Measurements from ENCODE around the gene RAB36. TPM values are rescaled to one million over a fixed set of nuclear protein-coding genes. Genes with fewer than 3 reads are reported as not detected.

Gene RAB36
- total RNA-seq, 1 experiment from 2014 or later, result 1.4 TPM

DNA sequence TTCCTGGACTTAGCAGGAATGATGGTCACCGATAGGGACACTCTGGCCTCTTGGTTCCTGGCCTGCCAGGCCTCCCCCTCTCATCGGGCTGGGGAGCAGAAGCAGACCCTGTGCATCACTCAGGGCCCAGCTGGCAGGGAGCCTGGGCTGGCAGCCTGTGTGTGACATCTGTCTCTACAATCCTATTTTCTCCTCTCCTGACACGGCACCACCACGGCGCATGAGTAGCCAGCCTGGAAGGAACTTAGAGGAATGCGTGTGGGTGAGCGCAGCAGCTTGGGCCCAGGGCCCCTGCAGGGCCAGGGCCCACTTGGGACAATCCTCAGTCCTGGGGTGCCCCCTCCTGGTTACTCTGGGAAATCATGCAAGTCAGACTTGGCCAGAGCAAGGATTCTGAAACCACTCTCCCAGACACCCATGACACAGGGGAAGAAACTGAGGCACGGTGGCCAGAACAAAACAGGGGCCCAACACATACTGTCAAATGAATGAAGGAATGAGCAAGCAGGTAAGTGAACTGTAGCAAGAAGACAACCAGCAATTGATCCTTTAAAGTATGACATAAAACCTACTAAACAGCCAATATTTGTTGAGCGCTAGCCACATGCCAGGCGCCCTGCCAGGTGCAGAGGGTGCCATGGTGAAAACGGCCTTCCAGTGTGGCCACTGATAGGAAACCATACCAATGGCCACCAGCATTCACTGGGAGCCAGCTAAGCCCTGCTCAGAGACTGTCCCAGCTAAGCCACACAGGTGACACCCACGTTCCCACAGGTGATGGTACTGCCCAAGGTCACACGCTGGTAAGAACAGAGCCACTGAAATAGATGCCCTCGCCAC, 16.8 kb upstream of the RAB36 start:
- peaks cover 2% of the 10 kb centered on the region for H4K20me1 ChIP-seq (ENCODE audit: control insufficient read depth, insufficient read depth, insufficient read length)
- Mint-ChIP-seq H3K27ac (no peak overlapping the region), H3K36me3 (ENCODE audit: insufficient read depth in 1 of 3, low read depth in 3 of 3) (peaks cover 0 to 1% (median 0%) of the 10 kb centered on the region in 3 experiments; a peak in 3 of 7 replicates), H3K27me3 (ENCODE audit: low read depth) (peaks cover 78% of the 10 kb centered on the region), H3K4me3 (no peak overlapping the region), H3K4me1 (peaks cover 5 to 6% of the 10 kb centered on the region in 2 experiments; a peak in 3 of 4 replicates), H3K9me3 (no peaks in the 10 kb centered on the region; a peak in 1 of 5 replicates)
- H3K27ac ChIP-seq (ENCODE audit: insufficient read length, low read depth, low read length), result no peak overlapping the region
- no peak overlapping the region for H2BK5ac ChIP-seq (ENCODE audit: insufficient read length, low read length)
- H3K79me1 ChIP-seq (ENCODE audit: insufficient read depth, low read depth, low read length, poor library complexity, severe bottlenecking), result no peaks in the 10 kb centered on the region
- no peaks in the 10 kb centered on the region for H3K9me3 ChIP-seq (ENCODE audit: control insufficient read depth, low read depth, low read length)
- no peaks in the 10 kb centered on the region for H3K79me2 ChIP-seq (ENCODE audit: insufficient read depth, low read length)
- H3K4ac ChIP-seq (ENCODE audit: low read depth, low read length), result no peak overlapping the region
- H3K4me2 ChIP-seq (ENCODE audit: insufficient read depth, insufficient read length, low read length), result no peak overlapping the region
- H3K23me2 ChIP-seq (ENCODE audit: insufficient read length, low read depth, low read length, poor library complexity, severe bottlenecking), result no peaks in the 10 kb centered on the region
- H3K27me3 ChIP-seq (ENCODE audit: insufficient read depth, low read length), result no peaks in the 10 kb centered on the region; the same call in 1 of the 2 replicates
- no peaks in the 10 kb centered on the region for H3K4me1 ChIP-seq (ENCODE audit: insufficient read depth, low read length)
- no peak overlapping the region for H3K56ac ChIP-seq (ENCODE audit: insufficient read length, low read depth, low read length)
- no peak overlapping the region for H2AFZ ChIP-seq (ENCODE audit: low read length)
- H2BK120ac ChIP-seq (ENCODE audit: low read depth, low read length, poor library complexity, severe bottlenecking), result no peak overlapping the region
- H3K23ac ChIP-seq (ENCODE audit: insufficient read length, low read depth, low read length), result no peak overlapping the region
- H2BK12ac ChIP-seq (ENCODE audit: insufficient read length, low read depth, low read length), result no peak overlapping the region
- no peak overlapping the region for H2BK20ac ChIP-seq (ENCODE audit: low read depth, low read length, poor library complexity, severe bottlenecking)
- H3T11ph ChIP-seq (ENCODE audit: low read length), result no peak overlapping the region
- no peak overlapping the region for H4K5ac ChIP-seq (ENCODE audit: insufficient read length, low read depth, low read length)
- TF ChIP-seq, protein P1, sequence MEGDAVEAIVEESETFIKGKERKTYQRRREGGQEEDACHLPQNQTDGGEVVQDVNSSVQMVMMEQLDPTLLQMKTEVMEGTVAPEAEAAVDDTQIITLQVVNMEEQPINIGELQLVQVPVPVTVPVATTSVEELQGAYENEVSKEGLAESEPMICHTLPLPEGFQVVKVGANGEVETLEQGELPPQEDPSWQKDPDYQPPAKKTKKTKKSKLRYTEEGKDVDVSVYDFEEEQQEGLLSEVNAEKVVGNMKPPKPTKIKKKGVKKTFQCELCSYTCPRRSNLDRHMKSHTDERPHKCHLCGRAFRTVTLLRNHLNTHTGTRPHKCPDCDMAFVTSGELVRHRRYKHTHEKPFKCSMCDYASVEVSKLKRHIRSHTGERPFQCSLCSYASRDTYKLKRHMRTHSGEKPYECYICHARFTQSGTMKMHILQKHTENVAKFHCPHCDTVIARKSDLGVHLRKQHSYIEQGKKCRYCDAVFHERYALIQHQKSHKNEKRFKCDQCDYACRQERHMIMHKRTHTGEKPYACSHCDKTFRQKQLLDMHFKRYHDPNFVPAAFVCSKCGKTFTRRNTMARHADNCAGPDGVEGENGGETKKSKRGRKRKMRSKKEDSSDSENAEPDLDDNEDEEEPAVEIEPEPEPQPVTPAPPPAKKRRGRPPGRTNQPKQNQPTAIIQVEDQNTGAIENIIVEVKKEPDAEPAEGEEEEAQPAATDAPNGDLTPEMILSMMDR (conservative IDR thresholded peaks at IDR 0.05), result peak; percentile 93
- no peak overlapping the region for H2BK15ac ChIP-seq (ENCODE audit: low read depth, low read length)
- H4K8ac ChIP-seq (replicated peaks; ENCODE audit: insufficient read length, low read depth, low read length), result no peak overlapping the region
- H3K18ac ChIP-seq (ENCODE audit: insufficient read length, low read depth, low read length), result no peak overlapping the region
- no peak overlapping the region for H3K9ac ChIP-seq (ENCODE audit: extremely low read depth, insufficient read length, low read length)
- WGBS (ENCODE audit: extremely low coverage, insufficient read length, low lambda C conversion rate), result no CpG with 5 or more reads among the region's 14 CpGs
- no peak overlapping the region for H4K91ac ChIP-seq (ENCODE audit: insufficient read length, low read depth, low read length)
- H3K14ac ChIP-seq (ENCODE audit: insufficient read depth, low read length), result no peak overlapping the region
- H2AK5ac ChIP-seq (ENCODE audit: insufficient read length, low read length), result no peak overlapping the region
- DNase-seq, result peak; percentile 81
